Large intestine (tissue), 1 donor: Measurements from ENCODE around the gene RRN3. TPM values are rescaled to one million over a fixed set of nuclear protein-coding genes. Genes with fewer than 3 reads are reported as not detected.

ENCODE experiments used
- polyA plus RNA-seq: library from polyadenylated mRNA; unstranded; fragments of 120-200 nt; gene quantifications from one replicate; pipeline ENCODE4 v1.2.1, GENCODE V29; 2013

The RRN3 gene
- polyA plus RNA-seq, 1 donor, result 41.7 TPM

Other genes starting within 250 kb of the RRN3 start
- gene NPIPA1, start 156.8 kb downstream of the RRN3 start, polyA plus RNA-seq, result 124 TPM
- gene PDXDC1, start 119.2 kb downstream of the RRN3 start, polyA plus RNA-seq, result 177 TPM
- 22.3 TPM for gene NTAN1, start 38.2 kb downstream of the RRN3 start, polyA plus RNA-seq